Glomerular endothelial cell (primary cell): ENCODE measurements around the gene PLBD2. TPM values are rescaled to one million over a fixed set of nuclear protein-coding genes. Genes with fewer than 3 reads are reported as not detected.
A peak's percentile ranks its signal among the peaks of the same experiment; 100 is the strongest.

Source experiments
- DNase-seq: peaks from one replicate; pipeline ENCODE4 v3.0.0-alpha.2; 2011; ENCODE audit warnings: low read depth, low spot score; ENCODE audit errors: extremely low read depth
- total RNA-seq: library from RNA; depleted of rRNA; stranded (reverse); fragments of >200 nt; gene quantifications from 2 replicates; pipeline ENCODE4 v1.2.3, GENCODE V29; 2015

The PLBD2 gene, protein sequence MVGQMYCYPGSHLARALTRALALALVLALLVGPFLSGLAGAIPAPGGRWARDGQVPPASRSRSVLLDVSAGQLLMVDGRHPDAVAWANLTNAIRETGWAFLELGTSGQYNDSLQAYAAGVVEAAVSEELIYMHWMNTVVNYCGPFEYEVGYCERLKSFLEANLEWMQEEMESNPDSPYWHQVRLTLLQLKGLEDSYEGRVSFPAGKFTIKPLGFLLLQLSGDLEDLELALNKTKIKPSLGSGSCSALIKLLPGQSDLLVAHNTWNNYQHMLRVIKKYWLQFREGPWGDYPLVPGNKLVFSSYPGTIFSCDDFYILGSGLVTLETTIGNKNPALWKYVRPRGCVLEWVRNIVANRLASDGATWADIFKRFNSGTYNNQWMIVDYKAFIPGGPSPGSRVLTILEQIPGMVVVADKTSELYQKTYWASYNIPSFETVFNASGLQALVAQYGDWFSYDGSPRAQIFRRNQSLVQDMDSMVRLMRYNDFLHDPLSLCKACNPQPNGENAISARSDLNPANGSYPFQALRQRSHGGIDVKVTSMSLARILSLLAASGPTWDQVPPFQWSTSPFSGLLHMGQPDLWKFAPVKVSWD
- 94.9 and 96.5 TPM in 2 replicates for total RNA-seq

- DNase-seq = peak; percentile 20
Measured at GRCh38 chr12:113358381-113359132, at the start of gene PLBD2. PLBD2 (plus strand) TSS chr12:113358587; CDS start chr12:113358601, 14 bp downstream.

DNA sequence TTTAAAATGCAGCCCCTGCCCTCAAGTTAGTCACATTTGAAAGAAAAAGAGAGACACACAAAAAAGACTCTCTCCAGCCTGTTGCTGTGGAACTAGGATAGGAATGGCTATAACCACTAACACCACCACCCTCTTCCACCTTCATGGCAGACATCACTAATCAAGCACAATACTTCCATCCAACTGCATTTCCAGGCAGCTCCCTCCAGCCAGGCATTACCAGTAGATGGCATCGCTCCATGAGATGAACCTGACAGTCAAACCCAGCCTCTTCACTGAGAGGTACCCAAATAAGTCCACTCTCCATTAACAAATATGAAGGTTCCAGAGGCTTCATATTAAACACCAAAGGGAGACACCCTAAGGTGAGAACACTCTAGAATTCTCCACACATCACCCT, 47.9 kb upstream of the PLBD2 start:
- DNase-seq = no peak

DNA sequence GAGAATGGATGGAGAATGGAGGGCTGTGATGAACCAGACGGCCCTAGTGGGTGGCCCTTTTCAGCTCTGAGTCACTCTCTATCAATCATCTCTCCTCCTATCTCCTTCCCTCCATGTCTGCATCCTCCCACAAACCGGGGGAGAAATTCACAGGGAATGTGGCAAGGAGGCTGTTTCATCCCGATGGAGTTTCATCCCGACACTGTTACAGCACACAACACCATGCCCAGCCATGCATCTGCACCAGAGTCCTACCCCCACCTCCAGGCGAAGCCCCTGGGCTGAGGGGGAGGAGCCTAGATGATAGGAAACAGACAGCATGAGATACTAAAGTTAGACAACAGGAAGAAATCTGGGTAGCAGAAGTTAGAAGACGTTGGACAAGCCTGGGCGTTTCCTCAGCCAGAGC, 44.3 kb upstream of the PLBD2 start:
- no peak for DNase-seq

DNA sequence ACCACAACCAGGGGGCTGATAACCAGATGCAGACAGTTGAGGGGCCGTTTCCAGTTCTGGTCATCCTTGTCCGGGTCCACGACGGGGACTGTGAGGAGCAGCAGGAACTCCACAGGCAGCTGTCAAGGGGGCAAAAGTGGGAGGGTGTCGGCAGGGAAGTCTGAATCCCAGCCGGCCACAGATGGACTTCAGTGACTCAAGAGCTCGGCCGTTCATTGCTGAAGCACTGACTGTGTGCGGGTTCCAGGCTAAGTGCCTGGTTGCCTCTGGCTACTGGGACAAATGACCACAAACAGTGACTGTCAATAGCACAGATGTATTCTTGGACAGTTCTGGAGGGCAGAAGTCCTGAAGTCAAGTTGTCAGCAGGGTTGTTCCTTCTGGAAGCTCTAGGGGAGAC, 43.0 kb upstream of the PLBD2 start:
- no peak for DNase-seq

GRCh38 chr12:113316155-113316554, 42.2 kb upstream of the PLBD2 start:
- no peak for DNase-seq

GRCh38 chr12:113317122-113317521, 41.3 kb upstream of the PLBD2 start:
- DNase-seq = no peak

GRCh38 chr12:113318046-113318656, 40.2 kb upstream of the PLBD2 start:
- no peak for DNase-seq

DNA sequence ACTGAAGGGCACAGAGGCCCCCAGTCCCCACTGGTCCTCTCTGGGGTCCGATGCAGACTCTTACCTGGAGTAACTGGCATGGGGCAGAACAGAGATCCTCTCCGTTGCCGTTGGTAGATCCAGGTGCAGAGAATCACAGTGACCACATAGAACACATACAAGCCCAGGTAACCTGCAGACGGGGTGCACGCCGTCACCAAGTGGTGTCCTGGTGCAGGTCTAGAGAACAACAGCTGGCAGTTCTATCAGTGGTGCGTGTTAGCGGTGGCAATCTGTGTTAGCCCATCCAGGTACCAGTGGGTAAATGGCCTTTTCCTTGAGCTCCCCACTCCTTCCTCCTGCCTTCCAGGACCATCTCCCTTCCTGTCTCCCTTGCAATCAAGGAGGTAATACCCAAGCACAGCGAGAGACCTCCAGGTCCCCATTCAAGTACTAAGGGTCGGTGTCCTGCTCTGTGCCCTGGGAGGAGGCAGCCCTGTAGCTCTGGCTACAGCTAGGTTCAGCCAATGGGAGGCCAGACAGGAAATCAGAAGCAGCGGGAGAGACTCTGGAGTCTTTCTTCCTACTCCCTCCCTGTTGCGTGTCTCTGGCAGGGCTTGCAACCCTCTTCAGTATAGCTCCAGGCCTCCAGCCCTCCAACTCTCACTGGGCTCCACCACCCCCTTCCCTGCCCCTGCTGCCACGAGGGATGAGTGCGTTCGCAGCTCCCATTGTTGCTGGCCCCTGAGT, 39.3 kb upstream of the PLBD2 start:
- DNase-seq = no peak

DNA sequence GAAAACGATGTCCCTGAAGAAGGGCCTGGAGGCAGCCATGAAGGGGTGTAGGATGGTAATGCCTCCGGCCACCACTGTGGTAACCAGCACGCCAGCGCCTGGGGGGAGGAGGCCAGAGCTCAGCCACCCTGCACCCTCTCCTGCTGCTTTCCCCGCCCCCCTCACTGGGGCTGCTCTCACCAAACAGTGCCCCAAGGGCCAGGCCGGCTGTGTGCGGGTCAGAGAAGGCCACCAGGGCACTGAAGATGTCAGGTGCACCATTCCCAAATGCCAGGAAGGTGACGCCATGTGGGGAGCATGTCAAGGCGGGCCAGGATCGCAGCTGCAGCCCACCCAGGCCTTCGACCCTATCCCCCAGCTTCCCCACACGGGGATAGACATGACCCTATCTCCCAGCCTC, 38.0 kb upstream of the PLBD2 start:
- no peak for DNase-seq

- DNase-seq = no peak
Measured at GRCh38 chr12:113322343-113322742, 36.0 kb upstream of the PLBD2 start.

DNA sequence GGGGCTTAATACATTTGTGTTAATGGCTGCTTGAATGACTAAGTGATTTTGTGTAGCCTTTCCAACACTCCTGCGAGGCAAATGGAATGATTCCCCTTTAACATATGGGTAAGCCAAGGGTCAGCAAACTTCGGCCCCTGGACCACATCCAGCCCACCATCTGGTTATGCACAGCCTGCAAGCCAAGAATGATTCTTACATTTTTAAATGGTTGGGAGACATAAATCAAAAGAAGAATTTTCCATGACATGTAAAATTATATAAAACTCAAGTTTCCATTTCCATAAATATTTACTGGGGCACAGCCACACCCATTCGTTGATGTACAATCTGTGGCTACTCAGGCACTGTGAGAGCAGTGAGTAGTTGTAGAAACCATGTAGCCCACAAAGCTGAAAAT, 32.5 kb upstream of the PLBD2 start:
- no peak for DNase-seq

- DNase-seq = no peak
Measured at GRCh38 chr12:113326775-113327395, 31.5 kb upstream of the PLBD2 start.

GRCh38 chr12:113328368-113328889, 30.0 kb upstream of the PLBD2 start:
- no peak for DNase-seq

- DNase-seq = no peak
Measured at GRCh38 chr12:113329022-113329790, 29.2 kb upstream of the PLBD2 start.

DNA sequence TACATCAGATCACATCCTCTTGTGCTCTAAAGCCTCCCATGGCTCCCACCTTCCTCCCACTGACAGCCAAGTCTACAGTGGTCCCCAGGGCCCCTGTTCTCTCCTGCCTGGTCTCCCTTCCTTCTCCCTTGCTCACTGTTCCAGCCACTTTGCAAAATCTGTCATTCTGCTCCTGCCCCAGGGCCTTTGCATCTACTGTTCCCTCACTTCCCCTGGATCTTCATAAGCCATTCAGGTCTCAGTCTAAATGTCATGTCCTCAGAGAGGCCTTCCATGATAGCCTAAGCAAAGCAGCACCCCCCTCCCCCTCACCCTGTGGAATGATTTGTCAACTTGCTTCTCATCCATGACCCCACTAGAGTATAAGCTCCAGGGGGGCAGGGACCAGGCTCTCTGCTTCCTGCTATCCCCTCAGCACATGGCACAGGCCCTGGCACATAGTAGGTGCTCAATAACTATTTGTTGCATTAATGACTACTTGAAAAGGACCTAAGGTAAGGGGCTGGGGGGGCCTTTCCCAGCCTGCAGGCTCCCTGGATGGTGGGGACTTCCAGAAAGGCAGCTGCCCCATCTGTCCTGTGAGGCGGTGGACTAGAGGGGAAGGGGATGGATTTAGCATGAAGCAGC, 28.5 kb upstream of the PLBD2 start:
- no peak for DNase-seq

DNA sequence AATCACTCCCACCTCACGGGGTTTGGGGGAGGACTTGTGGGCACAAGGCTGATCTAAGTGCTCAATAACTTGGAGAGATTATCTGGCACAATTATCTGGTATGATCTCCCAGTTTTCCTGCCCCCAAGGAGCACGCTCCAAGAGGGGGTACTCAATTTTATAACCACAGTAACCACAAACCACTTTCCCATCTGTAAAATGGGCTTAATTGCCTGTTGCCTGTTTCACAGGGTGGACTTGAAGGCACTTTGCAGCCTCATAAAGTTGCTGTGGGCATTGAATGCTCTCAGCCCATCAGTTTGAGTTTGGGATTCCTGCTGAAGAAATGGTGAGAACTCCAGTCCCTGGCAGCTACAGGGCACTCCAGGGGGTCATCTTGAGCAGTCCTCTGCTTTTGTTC, 27.9 kb upstream of the PLBD2 start:
- no peak for DNase-seq

DNA sequence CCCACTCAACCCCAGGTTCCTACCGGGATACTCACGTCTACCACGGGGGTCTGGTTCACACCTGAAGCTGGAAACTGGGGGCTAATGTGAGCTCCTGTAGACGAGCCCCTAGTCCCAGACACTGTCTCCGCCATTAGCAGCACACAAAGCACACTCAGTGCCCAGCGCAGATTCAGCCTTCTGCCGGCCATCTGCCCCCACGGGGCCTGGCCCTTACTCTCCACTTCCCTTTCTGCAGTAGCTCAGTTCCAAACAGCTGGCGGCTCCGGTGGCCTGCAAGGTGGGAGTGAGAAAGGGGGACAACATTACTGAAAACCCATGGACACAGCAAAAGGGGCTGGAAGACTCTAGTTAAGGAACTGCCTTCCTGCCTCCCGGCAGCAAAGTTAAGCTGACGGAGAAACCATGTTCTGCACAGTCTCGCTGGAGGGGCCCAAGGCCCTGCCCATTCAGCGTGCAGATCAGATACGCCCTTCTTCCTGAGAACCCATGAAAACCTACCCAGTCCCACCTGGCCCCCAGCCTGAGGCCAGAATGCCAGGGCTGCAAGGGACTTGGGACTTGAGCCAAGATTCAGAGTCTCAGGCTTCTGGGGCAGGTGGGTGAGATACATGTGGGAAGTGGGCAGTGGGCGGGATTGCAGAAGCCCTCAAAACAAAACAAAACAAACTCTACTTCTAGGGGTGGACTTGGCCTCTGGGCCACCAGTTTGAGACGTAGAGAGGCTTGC, 25.5 kb upstream of the PLBD2 start:
- no peak for DNase-seq

DNA sequence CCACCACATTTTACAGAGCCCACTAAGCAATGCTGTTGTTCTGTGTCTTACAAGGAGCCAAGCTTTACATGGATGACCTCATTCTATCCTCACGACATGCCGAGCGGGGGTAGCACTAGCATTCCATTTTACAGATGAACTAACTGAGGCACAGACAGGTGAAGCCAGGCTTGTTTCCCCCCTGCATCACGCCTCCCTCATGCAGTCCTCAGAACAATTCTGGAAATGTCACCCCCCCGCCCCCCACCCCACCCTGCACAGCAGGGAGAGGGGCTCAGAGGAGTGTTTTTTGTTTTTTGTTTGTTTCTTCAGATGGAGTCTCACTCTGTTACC, 25.0 kb upstream of the PLBD2 start:
- DNase-seq = no peak
